HepG2 (cell line): ENCODE results near the gene CABLES1. TPM values are rescaled to one million over a fixed set of nuclear protein-coding genes. Genes with fewer than 3 reads are reported as not detected.

Source experiments
- ATAC-seq: fragments of 200-7000 bp; cut with Tn5 transposase; 3 replicates; pipeline ENCODE4 v1.9.1; 2020; ENCODE audit warnings: mild to moderate bottlenecking, moderate library complexity
- BruUV-seq: library from RNA; stranded (reverse); fragments of 400-500 nt; replicated peaks from 2 replicates; lab custom pipeline; 2021; lab: Mats Ljungman, UMichigan
- CTCF ChIA-PET: fragments of 300-600 bp; formaldehyde crosslinking; extraction: SDS; loops from one replicate; lab custom pipeline; 2021; ENCODE audit warnings: low total read pairs, inconsistent platforms, low intra/inter-chr PET ratio; lab: Yijun Ruan, JAX
- POLR2A ChIA-PET: fragments of 350-600 bp; sonication (Branson Sonifier 250); formaldehyde crosslinking; loops from one replicate; lab custom pipeline; 2020; ENCODE audit warnings: antibody characterized with exemption, inconsistent platforms; lab: Yijun Ruan, JAX
- DNase-seq: peaks from one replicate; pipeline ENCODE4 v3.0.0-alpha.2; 2015; ENCODE audit warnings: low spot score
- FAIRE-seq: peaks from 3 replicates; lab custom pipeline; 2011; peaks lifted over from hg19 to GRCh38; lab: Jason Lieb, UNC
- H2AFZ ChIP-seq: one replicate; pipeline ENCODE4 v1.6.1; 2011; ENCODE audit warnings: low read length, inconsistent platforms
- H3K27ac ChIP-seq: fragments of 300-600 bp; 3 replicates; pipeline ENCODE4 v1.8.0; 2011; ENCODE audit warnings: mixed run types, mild to moderate bottlenecking, mixed read lengths, low read length, inconsistent platforms; ENCODE audit not compliant: insufficient read depth; ENCODE audit errors: extremely low read length
- H3K27me3 ChIP-seq, 2 experiments: fragments of 200-600 bp in 1 of 2; 2 replicates in 1 of 2; 3 replicates in 1 of 2; pipeline versions ENCODE4 v1.6.0 to v1.8.0; 2011; ENCODE audit warnings: low read length in 2 of 2, mild to moderate bottlenecking in 2 of 2, moderate library complexity in 2 of 2, inconsistent platforms in 1 of 2; ENCODE audit not compliant: insufficient read depth in 2 of 2, control insufficient read depth in 1 of 2
- H3K36me3 ChIP-seq, 2 experiments: fragments of 200-600 bp in 1 of 2; replicated peaks in 1 of 2; 2 replicates in 1 of 2; 3 replicates in 1 of 2; pipeline versions ENCODE4 v1.5.1 to v1.8.0; 2011; ENCODE audit warnings: low read length in 2 of 2, inconsistent platforms in 1 of 2; ENCODE audit not compliant: insufficient read depth in 2 of 2, control insufficient read depth in 1 of 2
- H3K4me1 ChIP-seq: 2 replicates; pipeline ENCODE4 v1.5.1; 2012; ENCODE audit warnings: low read length, inconsistent platforms; ENCODE audit not compliant: insufficient read depth
- H3K4me2 ChIP-seq: 2 replicates; pipeline ENCODE4 v1.6.0; 2011; ENCODE audit warnings: low read depth, low read length, inconsistent platforms
- H3K4me3 ChIP-seq, 3 experiments: fragments of 200-600 bp in 1 of 3; sonication (generic), shearing (Covaris generic) in 1 of 3; replicated peaks in 1 of 3; 2 replicates each; pipeline ENCODE4 v1.5.1; 2011 to 2016; ENCODE audit warnings: low read length in 3 of 3, inconsistent platforms in 2 of 3, low read depth in 2 of 3, mild to moderate bottlenecking in 2 of 3, control low read depth in 1 of 3, mixed read lengths in 1 of 3; ENCODE audit not compliant: insufficient read depth in 1 of 3
- H3K79me2 ChIP-seq: one replicate; pipeline ENCODE4 v1.6.1; 2011; ENCODE audit warnings: low read length, inconsistent platforms; ENCODE audit not compliant: insufficient read depth
- H3K9ac ChIP-seq: 2 replicates; pipeline ENCODE4 v1.6.0; 2011; ENCODE audit warnings: mild to moderate bottlenecking, low read depth, low read length, inconsistent platforms; ENCODE audit not compliant: insufficient read depth
- H3K9me3 ChIP-seq: 2 replicates; pipeline ENCODE4 v1.5.1; 2012; ENCODE audit warnings: mild to moderate bottlenecking, low read length
- H4K20me1 ChIP-seq: 2 replicates; pipeline ENCODE4 v1.6.0; 2011; ENCODE audit warnings: inconsistent platforms, mild to moderate bottlenecking, low read length, moderate library complexity; ENCODE audit not compliant: insufficient read depth
- SATB2 ChIP-seq: sonication (generic); formaldehyde crosslinking; IDR thresholded peaks from 2 replicates; pipeline ENCODE4 v1.5.0; 2020; ENCODE audit warnings: missing genetic modification reagents
- WGBS: methylation state at CpG from one replicate; pipeline ENCODE4 v1.1.6; 2017; ENCODE audit warnings: low lambda C conversion rate; 5-methylcytosine and 5-hydroxymethylcytosine counted together
- in situ Hi-C: cut with HindIII; loops from 2 replicates; pipeline ENCODE4 v1.10.0; 2017; ENCODE audit warnings: low pct_unique_long_range_greater_than_20kb; ENCODE audit not compliant: extremely low pct_ligation_motif_present
- intact Hi-C: fragments of 100-400 bp; cut with micrococcal nuclease; formaldehyde crosslinking; loops from one replicate; pipeline ENCODE4 v1.10.0; 2022; ENCODE audit not compliant: unreplicated experiment
- polyA plus RNA-seq, 8 experiments: library from polyadenylated mRNA; depleted of rRNA in 3 of 8; stranded (reverse) in 7 of 8; unstranded in 1 of 8; fragments of >200 nt; fragmentation: Illumina TruSeq in 4 of 8; extraction: Trizol in 4 of 8; gene quantifications; 2 replicates each; pipeline versions ENCODE4 v1.2.1 to v1.2.3, GENCODE V29; 2011 to 2016; ENCODE audit warnings: low read depth in 4 of 8, missing spikeins in 1 of 8, mixed read lengths in 1 of 8; ENCODE audit not compliant: insufficient read depth in 1 of 8
- total RNA-seq, 5 experiments: library from RNA; depleted of rRNA; stranded (reverse); fragments of >200 nt; fragmentation: Illumina TruSeq; extraction: Trizol; gene quantifications; 2 replicates each; pipeline ENCODE4 v1.2.3, GENCODE V29; 2016; ENCODE audit warnings: low read depth in 1 of 5
- TF ChIP-seq, protein P1 (sequence below): sonication (generic); formaldehyde crosslinking; IDR thresholded peaks from 2 replicates; pipeline ENCODE4 v1.4.0; 2020; ENCODE audit warnings: missing genetic modification reagents, mild to moderate bottlenecking, borderline replicate concordance
- TF ChIP-seq, protein P2 (sequence below), 2 experiments: sonication (generic) in 1 of 2; formaldehyde crosslinking in 1 of 2; IDR thresholded peaks; 2 replicates each; pipeline versions ENCODE4 v1.4.0 to v1.6.1; 2016 to 2020; ENCODE audit warnings: borderline replicate concordance in 1 of 2, low read depth in 1 of 2, mild to moderate bottlenecking in 1 of 2, missing genetic modification reagents in 1 of 2
- TF ChIP-seq, protein P3 (sequence below): sonication (generic); IDR thresholded peaks from 2 replicates; pipeline ENCODE4 v1.6.1; 2016; ENCODE audit warnings: low read depth, borderline replicate concordance

The CABLES1 gene
- total and polyA plus RNA-seq, 2 of the 13 experiments (the other 11 are each of a cell fraction or from before 2014, with no cell fraction given): 14.7 to 25.8 TPM

DNA sequence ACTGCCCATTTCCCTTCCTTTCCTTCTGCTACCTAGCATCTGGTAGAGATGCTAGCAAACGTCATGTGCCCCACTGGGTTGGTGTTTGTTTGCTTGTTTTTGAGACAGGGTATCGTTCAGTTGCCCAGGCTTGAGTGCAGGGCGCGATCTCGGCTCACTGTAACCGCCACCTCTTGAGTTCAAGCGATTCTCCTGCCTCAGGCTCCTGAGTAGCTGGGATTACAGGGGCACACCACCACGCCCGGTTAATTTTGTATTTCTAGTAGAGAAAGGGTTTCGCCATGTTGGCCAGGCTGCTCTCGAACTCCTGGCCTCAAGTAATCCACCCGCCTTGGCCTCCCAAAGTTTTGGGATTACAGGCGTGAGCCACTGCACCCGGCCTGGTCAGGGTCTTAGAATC lies 23.6 kb downstream of the CABLES1 start (continued):
- TF ChIP-seq, protein P1, sequence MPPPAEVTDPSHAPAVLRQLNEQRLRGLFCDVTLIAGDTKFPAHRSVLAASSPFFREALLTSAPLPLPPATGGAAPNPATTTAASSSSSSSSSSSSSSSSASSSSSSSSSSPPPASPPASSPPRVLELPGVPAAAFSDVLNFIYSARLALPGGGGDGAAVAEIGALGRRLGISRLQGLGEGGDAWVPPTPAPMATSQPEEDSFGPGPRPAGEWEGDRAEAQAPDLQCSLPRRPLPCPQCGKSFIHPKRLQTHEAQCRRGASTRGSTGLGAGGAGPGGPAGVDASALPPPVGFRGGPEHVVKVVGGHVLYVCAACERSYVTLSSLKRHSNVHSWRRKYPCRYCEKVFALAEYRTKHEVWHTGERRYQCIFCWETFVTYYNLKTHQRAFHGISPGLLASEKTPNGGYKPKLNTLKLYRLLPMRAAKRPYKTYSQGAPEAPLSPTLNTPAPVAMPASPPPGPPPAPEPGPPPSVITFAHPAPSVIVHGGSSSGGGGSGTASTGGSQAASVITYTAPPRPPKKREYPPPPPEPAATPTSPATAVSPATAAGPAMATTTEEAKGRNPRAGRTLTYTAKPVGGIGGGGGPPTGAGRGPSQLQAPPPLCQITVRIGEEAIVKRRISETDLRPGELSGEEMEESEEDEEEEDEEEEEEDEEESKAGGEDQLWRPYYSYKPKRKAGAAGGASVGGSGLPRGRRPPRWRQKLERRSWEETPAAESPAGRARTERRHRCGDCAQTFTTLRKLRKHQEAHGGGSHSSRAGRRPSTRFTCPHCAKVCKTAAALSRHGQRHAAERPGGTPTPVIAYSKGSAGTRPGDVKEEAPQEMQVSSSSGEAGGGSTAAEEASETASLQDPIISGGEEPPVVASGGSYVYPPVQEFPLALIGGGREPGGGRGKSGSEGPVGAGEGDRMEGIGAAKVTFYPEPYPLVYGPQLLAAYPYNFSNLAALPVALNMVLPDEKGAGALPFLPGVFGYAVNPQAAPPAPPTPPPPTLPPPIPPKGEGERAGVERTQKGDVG (CRISPR knock-in tag): peak; percentile 44; the same call in 1 of the 2 replicates

DNA sequence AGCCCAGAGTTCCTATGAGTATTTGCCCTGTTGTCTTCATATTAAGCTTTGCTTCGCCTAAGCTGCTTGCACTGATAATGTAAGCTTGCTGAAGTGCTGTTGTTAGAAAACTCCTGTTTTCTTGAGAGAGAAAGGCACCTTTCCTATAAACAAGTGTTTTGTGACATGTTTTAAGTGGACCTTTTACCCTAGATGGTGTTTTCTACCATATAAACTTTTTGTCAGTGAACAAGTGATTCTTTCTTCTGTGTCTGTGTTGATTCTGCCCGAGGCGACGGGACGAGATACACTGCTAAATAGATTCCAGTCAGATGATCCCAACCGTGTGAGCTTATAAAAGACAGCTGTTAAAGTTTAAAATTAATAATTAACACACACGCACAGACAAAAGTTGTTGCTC lies 24.1 kb downstream of the CABLES1 start:
- ChIA-PET POLR2A (no interaction called here), CTCF (no interaction called here)
- intact Hi-C loops (no loop called here), in situ Hi-C loops (no loop called here)
- Histone ChIP-seq H3K9me3 (no peaks in the 10 kb centered on the region), H3K27ac (peak overlapping the region; percentile 75), H2AFZ (peak overlapping the region; percentile 7), H3K9ac (peak overlapping the region; percentile 44; the same call in 1 of the 2 replicates), H3K4me2 (peak overlapping the region; percentile 62), H3K36me3 (peaks cover 2 to 18% of the 10 kb centered on the region in 2 experiments; a peak in 3 of 5 replicates), H3K79me2 (peaks cover 69% of the 10 kb centered on the region), H3K27me3 (no peaks in the 10 kb centered on the region), H3K4me1 (peaks cover 45% of the 10 kb centered on the region), H3K4me3 (peak overlapping the region in 2 of 3 experiments; percentile 21 to 28; a peak in 2 of 6 replicates), H4K20me1 (no peaks in the 10 kb centered on the region)
- BruUV-seq: no TSS peak
- TF ChIP-seq, protein P2, sequence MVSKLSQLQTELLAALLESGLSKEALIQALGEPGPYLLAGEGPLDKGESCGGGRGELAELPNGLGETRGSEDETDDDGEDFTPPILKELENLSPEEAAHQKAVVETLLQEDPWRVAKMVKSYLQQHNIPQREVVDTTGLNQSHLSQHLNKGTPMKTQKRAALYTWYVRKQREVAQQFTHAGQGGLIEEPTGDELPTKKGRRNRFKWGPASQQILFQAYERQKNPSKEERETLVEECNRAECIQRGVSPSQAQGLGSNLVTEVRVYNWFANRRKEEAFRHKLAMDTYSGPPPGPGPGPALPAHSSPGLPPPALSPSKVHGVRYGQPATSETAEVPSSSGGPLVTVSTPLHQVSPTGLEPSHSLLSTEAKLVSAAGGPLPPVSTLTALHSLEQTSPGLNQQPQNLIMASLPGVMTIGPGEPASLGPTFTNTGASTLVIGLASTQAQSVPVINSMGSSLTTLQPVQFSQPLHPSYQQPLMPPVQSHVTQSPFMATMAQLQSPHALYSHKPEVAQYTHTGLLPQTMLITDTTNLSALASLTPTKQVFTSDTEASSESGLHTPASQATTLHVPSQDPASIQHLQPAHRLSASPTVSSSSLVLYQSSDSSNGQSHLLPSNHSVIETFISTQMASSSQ (IDR thresholded peaks at IDR 0.05; ENCODE audit: low read depth): 0 out of 2 replicates have a peak, but pooled peaks have one; percentile 18
- TF ChIP-seq, protein P2 (CRISPR knock-in tag; IDR thresholded peaks at IDR 0.05; ENCODE audit: borderline replicate concordance): no peak
- no peak for TF ChIP-seq SATB2
- TF ChIP-seq, protein P3, sequence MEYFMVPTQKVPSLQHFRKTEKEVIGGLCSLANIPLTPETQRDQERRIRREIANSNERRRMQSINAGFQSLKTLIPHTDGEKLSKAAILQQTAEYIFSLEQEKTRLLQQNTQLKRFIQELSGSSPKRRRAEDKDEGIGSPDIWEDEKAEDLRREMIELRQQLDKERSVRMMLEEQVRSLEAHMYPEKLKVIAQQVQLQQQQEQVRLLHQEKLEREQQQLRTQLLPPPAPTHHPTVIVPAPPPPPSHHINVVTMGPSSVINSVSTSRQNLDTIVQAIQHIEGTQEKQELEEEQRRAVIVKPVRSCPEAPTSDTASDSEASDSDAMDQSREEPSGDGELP: peak; percentile 46; the same call in 1 of the 2 replicates
- DNase-seq (no peak), FAIRE-seq (no peak), ATAC-seq (peak; percentile 50)
- WGBS: 40% methylated on average over 7 of the region's 7 CpGs
